ENCODE data around the gene RIMBP2. TPM values are rescaled to one million over a fixed set of nuclear protein-coding genes. Genes with fewer than 3 reads are reported as not detected.

The RIMBP2 gene
- total and polyA plus RNA-seq, 9 of the 15 experiments (the other 6 are each of a cell fraction or from before 2014, with no cell fraction given) = not detected

- ChIA-PET CTCF (ENCODE audit: low intra/inter-chr PET ratio) (no interaction called here), POLR2A (no interaction called here)
- peaks cover 0 to 4% of the 10 kb centered on the region in 2 experiments; a peak in 2 of 5 replicates for H3K27me3 ChIP-seq (ENCODE audit: control insufficient read depth in 2 of 2, insufficient read depth in 2 of 2, low read length in 2 of 2)
- BruUV-seq (replicated peaks) = no TSS peak
- H3K9me1 ChIP-seq (ENCODE audit: control insufficient read depth, insufficient read depth, low read length) = no peaks in the 10 kb centered on the region
- H3K4me2 ChIP-seq (ENCODE audit: insufficient read depth, low read length) = no peak overlapping the region
- no peaks in the 10 kb centered on the region for H3K79me2 ChIP-seq (ENCODE audit: control insufficient read depth, insufficient read depth, low read length)
- no peak for DNase-seq (ENCODE audit: extremely low read depth in 1 of 4, low spot score in 3 of 4)
- H2AFZ ChIP-seq (ENCODE audit: low read depth, low read length) = no peak overlapping the region
- no peaks in the 10 kb centered on the region for H3K9me3 ChIP-seq (replicated peaks; ENCODE audit: control insufficient read depth, insufficient read depth, low read depth, low read length)
- no peak overlapping the region for H3K27ac ChIP-seq (ENCODE audit: extremely low read depth, low read depth, low read length)
- no peak overlapping the region for H3K4me3 ChIP-seq
- intact Hi-C loops (cut with micrococcal nuclease) (no loop called here), in situ Hi-C loops (cut with MboI) (no loop called here)
- no peaks in the 10 kb centered on the region for H3K4me1 ChIP-seq (replicated peaks in 1 of 2; ENCODE audit: control insufficient read depth in 2 of 2, insufficient read depth in 2 of 2, low read length in 2 of 2)
- H4K20me1 ChIP-seq (replicated peaks; ENCODE audit: control insufficient read depth, insufficient read depth, low read length) = no peaks in the 10 kb centered on the region; the same call in 1 of the 2 replicates
- no peaks in the 10 kb centered on the region for H3K36me3 ChIP-seq (ENCODE audit: control insufficient read depth, insufficient read depth, low read length)
- no peak for ATAC-seq
- H3K9ac ChIP-seq (ENCODE audit: insufficient read depth in 1 of 2, low read depth in 2 of 2, low read length in 2 of 2) = no peak overlapping the region
- FAIRE-seq = no peak
- WGBS (ENCODE audit: insufficient coverage, low coverage, missing lambda C conversion rate) = 0% methylated on average over 7 of the region's 7 CpGs
- TF ChIP-seq RFX5 (IDR thresholded peaks at IDR 0.05; ENCODE audit: low read depth, low read length) = no peak
- TF ChIP-seq ZNF507 (tag; conservative IDR thresholded peaks at IDR 0.05) = no peak
- TF ChIP-seq RBM39 (optimal IDR thresholded peaks at IDR 0.05; ENCODE audit: low read depth, low read length) = no peak
- no peak for TF ChIP-seq MCM5 (IDR thresholded peaks at IDR 0.05; ENCODE audit: low read depth)
- no peak for TF ChIP-seq EZH2 (IDR thresholded peaks at IDR 0.05; ENCODE audit: borderline replicate concordance, low read depth, low read length)
- no peak for TF ChIP-seq ZBTB40 (IDR thresholded peaks at IDR 0.05)
- TF ChIP-seq ZBTB40 (CRISPR knock-in tag; IDR thresholded peaks at IDR 0.05) = no peak
- TF ChIP-seq ZNF23 (CRISPR knock-in tag; IDR thresholded peaks at IDR 0.05) = no peak
- no peak for TF ChIP-seq SRSF7 (optimal IDR thresholded peaks at IDR 0.05; ENCODE audit: low read depth, low read length)
- no peak for TF ChIP-seq FUS (optimal IDR thresholded peaks at IDR 0.05; ENCODE audit: low read depth, low read length)
- TF ChIP-seq PHF8 (IDR thresholded peaks at IDR 0.05; ENCODE audit: borderline replicate concordance, low read length) = no peak
- TF ChIP-seq TFE3 (CRISPR knock-in tag; IDR thresholded peaks at IDR 0.05) = no peak
- TF ChIP-seq ZKSCAN8 (CRISPR knock-in tag; IDR thresholded peaks at IDR 0.05) = no peak
Observed at GRCh38 chr12:130627175-130627574, 88.9 kb downstream of the RIMBP2 start.

Measured in K562 (cell line).